WTC11 (cell line): ENCODE measurements around the gene SLC9A9.

Experiments
- CDX4 ChIP-seq: fragments of 250-450 bp; sonication (Bioruptor Pico); IDR thresholded peaks from 2 replicates; pipeline ENCODE4 v1.9.0; 2021; ENCODE audit warnings: moderate library complexity, mild to moderate bottlenecking, inconsistent platforms, borderline replicate concordance
- CTCF ChIP-seq: fragments of 200-600 bp; IDR thresholded peaks from 2 replicates; pipeline ENCODE4 v1.8.0; 2022; ENCODE audit warnings: antibody characterized with exemption
- E2F4 ChIP-seq: sonication (generic); formaldehyde crosslinking; IDR thresholded peaks from 2 replicates; pipeline ENCODE4 v1.8.1; 2022; ENCODE audit warnings: low read depth, mild to moderate bottlenecking, moderate library complexity, missing genetic modification reagents, borderline replicate concordance
- E2F5 ChIP-seq: sonication (generic); formaldehyde crosslinking; IDR thresholded peaks from 2 replicates; pipeline ENCODE4 v1.8.1; 2022; ENCODE audit warnings: mild to moderate bottlenecking, moderate library complexity, missing genetic modification reagents
- KAT7 ChIP-seq: sonication (generic); formaldehyde crosslinking; IDR thresholded peaks from 2 replicates; pipeline ENCODE4 v1.8.1; 2023; ENCODE audit warnings: missing genetic modification reagents, mild to moderate bottlenecking, borderline replicate concordance
- NFE2L1 ChIP-seq: sonication (generic); formaldehyde crosslinking; IDR thresholded peaks from 2 replicates; pipeline ENCODE4 v1.8.1; 2023; ENCODE audit warnings: missing genetic modification reagents

- TF ChIP-seq CTCF (no peak), E2F4 (no peak), E2F5 (CRISPR knock-in tag) (no peak), KAT7 (no peak), CDX4 (CRISPR knock-in tag) (no peak), NFE2L1 (CRISPR knock-in tag) (no peak)
These were observed 420.6 kb downstream of the SLC9A9 start for GRCh38 chr3:143427631-143428030.
